K562 (cell line): Measurements from ENCODE around the gene APCDD1L. TPM values are rescaled to one million over a fixed set of nuclear protein-coding genes. Genes with fewer than 3 reads are reported as not detected.

Source experiments
- ATAC-seq: fragments of 200-7000 bp; cut with Tn5 transposase; 3 replicates; pipeline ENCODE4 v1.9.1; 2020; ENCODE audit warnings: moderate library complexity
- BruUV-seq: library from RNA; stranded (reverse); fragments of 400-500 nt; replicated peaks from 2 replicates; lab custom pipeline; 2021; lab: Mats Ljungman, UMichigan
- CTCF ChIA-PET: fragments of 300-600 bp; formaldehyde crosslinking; extraction: SDS; loops from one replicate; lab custom pipeline; 2021; ENCODE audit warnings: low intra/inter-chr PET ratio; lab: Yijun Ruan, JAX
- POLR2A ChIA-PET: fragments of 300-600, 350-650 bp; sonication (Branson Sonifier 250); formaldehyde crosslinking; extraction: SDS; loops from one replicate; lab custom pipeline; 2021; ENCODE audit warnings: antibody characterized with exemption, inconsistent platforms; lab: Yijun Ruan, JAX
- DNase-seq, 4 experiments: peaks; one replicate each; pipeline versions ENCODE4 v3.0.0 to v3.0.0-alpha.2; 2011 to 2018; ENCODE audit warnings: low spot score in 3 of 4, mixed read lengths in 3 of 4; ENCODE audit errors: extremely low read depth in 1 of 4
- FAIRE-seq: peaks from 2 replicates; lab custom pipeline; 2011; peaks lifted over from hg19 to GRCh38; lab: Jason Lieb, UNC
- H2AFZ ChIP-seq: 2 replicates; pipeline ENCODE4 v1.6.0; 2011; ENCODE audit warnings: low read depth, low read length, control low read depth, inconsistent platforms
- H3K27ac ChIP-seq: fragments of 200-600 bp; 3 replicates; pipeline ENCODE4 v1.8.0; 2011; ENCODE audit warnings: low read depth, mild to moderate bottlenecking, control low read depth, inconsistent platforms, low read length, moderate library complexity, mixed read lengths; ENCODE audit errors: extremely low read depth
- H3K27me3 ChIP-seq, 2 experiments: fragments of 300-600 bp in 1 of 2; 2 replicates in 1 of 2; 3 replicates in 1 of 2; pipeline versions ENCODE4 v1.6.0 to v1.8.0; 2011; ENCODE audit warnings: inconsistent platforms in 2 of 2, low read length in 2 of 2, mild to moderate bottlenecking in 1 of 2, mixed read lengths in 1 of 2, moderate library complexity in 1 of 2; ENCODE audit not compliant: control insufficient read depth in 2 of 2, insufficient read depth in 2 of 2
- H3K36me3 ChIP-seq: fragments of 300-600 bp; 3 replicates; pipeline ENCODE4 v1.8.0; 2011; ENCODE audit warnings: mild to moderate bottlenecking, low read length, inconsistent platforms; ENCODE audit not compliant: control insufficient read depth, insufficient read depth
- H3K4me1 ChIP-seq, 2 experiments: fragments of 200-600 bp in 1 of 2; replicated peaks in 1 of 2; 2 replicates in 1 of 2; 3 replicates in 1 of 2; pipeline versions ENCODE4 v1.5.1 to v1.8.0; 2011; ENCODE audit warnings: inconsistent platforms in 2 of 2, low read length in 2 of 2, mild to moderate bottlenecking in 1 of 2, mixed read lengths in 1 of 2, moderate library complexity in 1 of 2; ENCODE audit not compliant: control insufficient read depth in 2 of 2, insufficient read depth in 2 of 2
- H3K4me2 ChIP-seq: 2 replicates; pipeline ENCODE4 v1.6.1; 2011; ENCODE audit warnings: low read length, control low read depth, inconsistent platforms, mixed read lengths; ENCODE audit not compliant: insufficient read depth
- H3K4me3 ChIP-seq: fragments of 200-600 bp; sonication (generic), shearing (Covaris generic); 2 replicates; pipeline ENCODE4 v1.5.1; 2016; ENCODE audit warnings: control low read depth, inconsistent platforms
- H3K79me2 ChIP-seq: fragments of 200-600 bp; 3 replicates; pipeline ENCODE4 v1.8.0; 2011; ENCODE audit warnings: low read length, inconsistent platforms; ENCODE audit not compliant: control insufficient read depth, insufficient read depth
- H3K9ac ChIP-seq, 2 experiments: 2 replicates each; pipeline versions ENCODE4 v1.6.0 to v1.6.1; 2011; ENCODE audit warnings: low read depth in 2 of 2, low read length in 2 of 2, control low read depth in 1 of 2, inconsistent platforms in 1 of 2, mild to moderate bottlenecking in 1 of 2, mixed read lengths in 1 of 2; ENCODE audit not compliant: insufficient read depth in 1 of 2
- H3K9me1 ChIP-seq: one replicate; pipeline ENCODE4 v1.6.0; 2011; ENCODE audit warnings: inconsistent platforms, mild to moderate bottlenecking, low read length, moderate library complexity; ENCODE audit not compliant: control insufficient read depth, insufficient read depth
- H3K9me3 ChIP-seq: replicated peaks from 2 replicates; pipeline ENCODE4 v1.5.1; 2011; ENCODE audit warnings: low read depth, low read length, inconsistent platforms; ENCODE audit not compliant: control insufficient read depth, insufficient read depth
- H4K20me1 ChIP-seq: replicated peaks from 2 replicates; pipeline ENCODE4 v1.6.1; 2011; ENCODE audit warnings: low read length, inconsistent platforms, mixed read lengths; ENCODE audit not compliant: control insufficient read depth, insufficient read depth
- IRF2 ChIP-seq: sonication (generic); formaldehyde crosslinking; IDR thresholded peaks from 2 replicates; pipeline ENCODE4 v1.8.1; 2022; ENCODE audit warnings: mild to moderate bottlenecking, missing genetic modification reagents
- SRSF1 ChIP-seq: fragments of 200-400 bp; formaldehyde crosslinking; IDR thresholded peaks from 2 replicates; pipeline ENCODE4 v1.6.1; 2017; ENCODE audit warnings: mild to moderate bottlenecking, low read depth, low read length, moderate library complexity
- TGIF2 ChIP-seq: sonication (generic); formaldehyde crosslinking; IDR thresholded peaks from 2 replicates; pipeline ENCODE4 v1.8.1; 2022; ENCODE audit warnings: mild to moderate bottlenecking, missing genetic modification reagents, moderate library complexity
- ZNF609 ChIP-seq: sonication (generic); formaldehyde crosslinking; IDR thresholded peaks from 2 replicates; pipeline ENCODE4 v1.8.1; 2023; ENCODE audit warnings: missing genetic modification reagents, mild to moderate bottlenecking, borderline replicate concordance
- WGBS: fragments of 100-300 bp; shearing (Covaris generic); methylation state at CpG from one replicate; pipeline ENCODE4 v1.1.6; 2016; ENCODE audit warnings: low coverage, mixed read lengths; ENCODE audit not compliant: insufficient coverage; ENCODE audit errors: missing lambda C conversion rate; 5-methylcytosine and 5-hydroxymethylcytosine counted together
- in situ Hi-C: fragments of 300-500 bp; cut with MboI; formaldehyde crosslinking; loops from 4 replicates; pipeline ENCODE4 v1.15.0; 2018; ENCODE audit warnings: inconsistent platforms, mixed read lengths
- intact Hi-C: fragments of 100-400 bp; cut with micrococcal nuclease; formaldehyde crosslinking; loops from 2 replicates; pipeline ENCODE4 v1.14.2; 2022
- polyA plus RNA-seq, 8 experiments: library from polyadenylated mRNA; depleted of rRNA in 4 of 8; stranded (reverse) in 5 of 8; unstranded in 3 of 8; fragments of >200 nt; fragmentation: Nextera tagmentation in 2 of 8; fragmentation: Illumina TruSeq in 1 of 8; extraction: Ambion mirVana in 2 of 8; extraction: Trizol in 1 of 8; gene quantifications; 2 replicates each; pipeline versions ENCODE4 v1.2.1 to v1.2.3, GENCODE V29; 2011 to 2014; ENCODE audit warnings: inconsistent platforms in 1 of 8, missing spikeins in 1 of 8
- total RNA-seq, 7 experiments: library from RNA; depleted of rRNA in 6 of 7; stranded (reverse); fragments of >200 nt in 6 of 7; fragmentation: Illumina TruSeq in 2 of 7; extraction: Trizol in 2 of 7; gene quantifications; 2 replicates each; pipeline versions ENCODE4 v1.2.1 to v1.2.3, GENCODE V29; 2011 to 2021; ENCODE audit warnings: low replicate concordance in 1 of 7
- TF ChIP-seq, protein P1 (sequence below): fragments of 450-650 bp; IDR thresholded peaks from 2 replicates; pipeline ENCODE4 v1.6.1; 2016; ENCODE audit warnings: antibody characterized with exemption

APCDD1L gene
- total and polyA plus RNA-seq, 9 of the 15 experiments (the other 6 are each of a cell fraction or from before 2014, with no cell fraction given): not detected

- TF ChIP-seq ZNF609 (CRISPR knock-in tag) (no peak), TGIF2 (CRISPR knock-in tag) (no peak)
Measured at GRCh38 chr20:58479726-58480440, 35.3 kb downstream of the APCDD1L start (continued).

DNA sequence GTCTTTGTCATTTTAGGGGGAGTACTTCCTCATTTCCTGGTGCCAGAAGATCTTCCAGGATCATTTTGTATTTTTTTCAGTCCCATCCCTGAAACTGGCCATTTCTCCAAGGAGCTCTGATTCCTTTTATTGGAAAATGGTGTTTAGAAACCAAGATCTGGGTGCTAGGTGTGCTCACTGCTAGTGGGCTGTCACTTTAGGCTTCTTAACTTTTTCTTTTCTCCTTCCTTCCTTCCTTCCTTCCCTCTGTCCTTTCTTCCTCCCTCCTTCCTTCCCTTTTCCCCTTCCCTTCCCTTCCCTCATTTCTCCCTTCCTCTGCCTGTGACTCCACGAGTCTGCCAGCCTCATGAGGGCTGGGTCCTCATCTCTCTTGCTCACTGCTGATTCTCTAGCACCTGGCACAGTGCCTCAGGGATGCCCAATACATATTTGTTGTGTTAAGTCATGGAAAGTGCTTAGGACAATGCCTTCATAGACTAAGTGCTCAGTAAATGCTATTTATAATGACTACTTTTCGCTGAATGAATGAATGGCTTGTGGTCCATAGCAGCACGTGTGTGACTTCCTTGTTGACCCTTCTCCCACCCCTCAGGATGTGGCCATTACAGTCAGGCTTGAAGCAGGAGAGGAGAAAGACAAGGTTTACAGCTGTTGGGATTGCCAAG lies 36.9 kb downstream of the APCDD1L start:
- FAIRE-seq (no peak), ATAC-seq (no peak), DNase-seq (no peak)
- POLR2A ChIA-PET: interaction anchor here (1.0 kb wide), 1 partner anchor 173 kb away, joined by 3 read pairs; the partner anchor contains the start of gene STX16
- Histone ChIP-seq H3K4me1 (peaks cover 3 to 4% of the 10 kb centered on the region in 2 experiments; a peak in 3 of 5 replicates), H3K9me3 (no peaks in the 10 kb centered on the region), H3K36me3 (no peaks in the 10 kb centered on the region), H3K27ac (no peak overlapping the region), H4K20me1 (no peaks in the 10 kb centered on the region), H3K9ac (no peak overlapping the region), H3K27me3 (peaks cover 11 to 29% of the 10 kb centered on the region in 2 experiments; a peak in 4 of 5 replicates), H3K9me1 (no peaks in the 10 kb centered on the region), H3K4me2 (no peak overlapping the region), H3K79me2 (no peaks in the 10 kb centered on the region), H2AFZ (no peak overlapping the region), H3K4me3 (no peak overlapping the region)
- CTCF ChIA-PET: no interaction called here
- intact Hi-C loops: no loop called here
- TF ChIP-seq, protein P1, sequence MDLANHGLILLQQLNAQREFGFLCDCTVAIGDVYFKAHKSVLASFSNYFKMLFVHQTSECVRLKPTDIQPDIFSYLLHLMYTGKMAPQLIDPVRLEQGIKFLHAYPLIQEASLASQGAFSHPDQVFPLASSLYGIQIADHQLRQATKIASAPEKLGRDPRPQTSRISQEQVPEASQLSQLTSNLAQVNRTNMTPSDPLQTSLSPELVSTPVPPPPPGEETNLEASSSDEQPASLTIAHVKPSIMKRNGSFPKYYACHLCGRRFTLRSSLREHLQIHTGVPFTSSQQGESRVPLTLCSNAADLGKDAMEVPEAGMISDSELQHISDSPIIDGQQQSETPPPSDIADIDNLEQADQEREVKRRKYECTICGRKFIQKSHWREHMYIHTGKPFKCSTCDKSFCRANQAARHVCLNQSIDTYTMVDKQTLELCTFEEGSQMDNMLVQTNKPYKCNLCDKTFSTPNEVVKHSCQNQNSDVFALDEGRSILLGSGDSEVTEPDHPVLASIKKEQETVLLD: no peak
- no peak for TF ChIP-seq IRF2
- no peak for TF ChIP-seq SRSF1
- no TSS peak for BruUV-seq
- WGBS: 0% methylated on average over 3 of the region's 3 CpGs
- in situ Hi-C loops: loop anchor here (10.0 kb wide), 1 partner anchor 347 kb away; no protein-coding TSS in a partner anchor
